HepG2 (cell line): Measurements from ENCODE around the gene NKAIN2. TPM values are rescaled to one million over a fixed set of nuclear protein-coding genes. Genes with fewer than 3 reads are reported as not detected.
"Not testable (repeated sequence)": the region's sequence is repeated elsewhere in the genome, so short reads cannot be mapped to it uniquely, and the experiment has no call there.

Source experiments
- FOXA1 ChIP-seq, 2 experiments: fragments of 450-650 bp in 1 of 2; sonication (generic) in 1 of 2; formaldehyde crosslinking in 1 of 2; IDR thresholded peaks; 2 replicates each; pipeline versions ENCODE4 v1.4.0 to v1.6.1; 2016 to 2020; ENCODE audit warnings: missing genetic modification reagents in 1 of 2
- YY1 ChIP-seq: IDR thresholded peaks from 2 replicates; pipeline ENCODE4 v1.6.1; 2011; ENCODE audit warnings: low read length, low read depth, moderate library complexity, mild to moderate bottlenecking; ENCODE audit not compliant: insufficient read depth, insufficient replicate concordance
- ZNF281 ChIP-seq: sonication (generic); formaldehyde crosslinking; IDR thresholded peaks from 2 replicates; pipeline ENCODE4 v1.4.0; 2020; ENCODE audit warnings: missing genetic modification reagents, borderline replicate concordance
- ZNF350 ChIP-seq: sonication (generic); formaldehyde crosslinking; IDR thresholded peaks from 2 replicates; pipeline ENCODE4 v1.4.0; 2020; ENCODE audit warnings: mild to moderate bottlenecking, low read depth, missing genetic modification reagents, borderline replicate concordance
- ZNF687 ChIP-seq: sonication (generic); formaldehyde crosslinking; IDR thresholded peaks from 2 replicates; pipeline ENCODE4 v1.5.1; 2020; ENCODE audit warnings: mild to moderate bottlenecking, missing genetic modification reagents, moderate library complexity
- polyA plus RNA-seq, 8 experiments: library from polyadenylated mRNA; depleted of rRNA in 3 of 8; stranded (reverse) in 7 of 8; unstranded in 1 of 8; fragments of >200 nt; fragmentation: Illumina TruSeq in 4 of 8; extraction: Trizol in 4 of 8; gene quantifications; 2 replicates each; pipeline versions ENCODE4 v1.2.1 to v1.2.3, GENCODE V29; 2011 to 2016; ENCODE audit warnings: low read depth in 4 of 8, missing spikeins in 1 of 8, mixed read lengths in 1 of 8; ENCODE audit not compliant: insufficient read depth in 1 of 8
- total RNA-seq, 5 experiments: library from RNA; depleted of rRNA; stranded (reverse); fragments of >200 nt; fragmentation: Illumina TruSeq; extraction: Trizol; gene quantifications; 2 replicates each; pipeline ENCODE4 v1.2.3, GENCODE V29; 2016; ENCODE audit warnings: low read depth in 1 of 5

NKAIN2 gene
- total and polyA plus RNA-seq, 2 of the 13 experiments (the other 11 are each of a cell fraction or from before 2014, with no cell fraction given) = not detected

GRCh38 chr6:124412657-124413056 is 609.0 kb downstream of the NKAIN2 start (continued):
- TF ChIP-seq ZNF281 (CRISPR knock-in tag) = 0 out of 2 replicates have a peak, but pooled peaks have one; percentile 15
- peak; percentile 33 for TF ChIP-seq ZNF687 (CRISPR knock-in tag)
- not testable (repeated sequence) for TF ChIP-seq FOXA1 (IDR thresholded peaks at IDR 0.05)
- TF ChIP-seq FOXA1 (CRISPR knock-in tag; IDR thresholded peaks at IDR 0.05) = peak; percentile 79
- peak; percentile 56 for TF ChIP-seq YY1
- TF ChIP-seq ZNF350 (CRISPR knock-in tag) = 0 out of 2 replicates have a peak, but pooled peaks have one; percentile 42
